ENCODE measurements around the gene FRS3. TPM values are rescaled to one million over a fixed set of nuclear protein-coding genes. Genes with fewer than 3 reads are reported as not detected.

FRS3 gene
- total RNA-seq, 1 donor from 2014 or later, result 7.6 TPM

DNA sequence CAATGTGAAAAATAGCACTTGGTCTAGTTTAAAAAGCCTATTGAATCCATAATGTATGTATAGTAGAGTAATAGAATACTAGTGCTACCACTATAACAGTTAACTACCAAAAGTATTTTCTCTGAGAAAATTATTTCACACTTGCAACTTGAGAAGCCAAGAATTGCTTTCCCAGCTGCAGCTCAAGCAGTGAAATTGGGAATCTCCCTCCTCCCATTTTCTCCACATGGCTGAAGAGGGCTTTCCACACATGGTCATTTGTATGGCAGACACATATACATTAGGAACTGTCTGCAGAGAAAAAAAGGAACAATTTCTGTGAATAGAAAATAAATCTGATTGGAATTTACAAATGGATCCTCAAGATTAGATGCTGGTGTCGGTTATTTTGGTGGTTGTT is 42.3 kb upstream of the FRS3 start:
- Mint-ChIP-seq H3K4me1 (ENCODE audit: low read depth) (no peaks in the 10 kb centered on the region), H3K36me3 (ENCODE audit: insufficient read depth) (no peaks in the 10 kb centered on the region), H3K9me3 (ENCODE audit: low read depth) (no peaks in the 10 kb centered on the region), H3K4me3 (ENCODE audit: low read depth) (no peak overlapping the region), H3K27me3 (no peaks in the 10 kb centered on the region), H3K27ac (no peak overlapping the region)
- no peak for DNase-seq (ENCODE audit: low spot score, unreplicated experiment)
- no peak for TF ChIP-seq CTCF (IDR thresholded peaks at IDR 0.05; ENCODE audit: unreplicated experiment)

DNA sequence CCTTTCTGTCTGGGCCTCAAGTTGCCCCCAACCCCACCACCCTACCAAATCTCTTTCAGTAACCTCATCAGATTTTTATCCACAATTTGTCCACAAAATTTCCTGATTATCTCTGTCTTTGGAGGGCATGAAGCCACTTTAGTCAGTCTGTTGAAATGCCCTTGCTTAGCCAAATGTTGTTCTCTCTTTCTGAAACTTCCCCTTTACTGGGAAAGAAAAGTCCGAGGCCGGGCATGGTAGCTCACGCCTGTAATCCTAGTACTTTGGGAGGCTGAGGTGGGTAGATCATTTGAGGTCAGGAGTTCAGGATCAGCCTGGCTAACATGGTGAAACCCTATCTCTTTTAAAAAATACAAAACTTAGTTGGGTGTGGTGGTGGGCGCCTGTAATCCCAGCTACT is 41.6 kb upstream of the FRS3 start:
- H3K4me1 Mint-ChIP-seq (ENCODE audit: low read depth), result no peaks in the 10 kb centered on the region
- no peak overlapping the region for H3K27ac Mint-ChIP-seq
- H3K4me3 Mint-ChIP-seq (ENCODE audit: low read depth), result no peak overlapping the region
- no peaks in the 10 kb centered on the region for H3K9me3 Mint-ChIP-seq (ENCODE audit: low read depth)
- no peak for DNase-seq (ENCODE audit: low spot score, unreplicated experiment)
- no peaks in the 10 kb centered on the region for H3K36me3 Mint-ChIP-seq (ENCODE audit: insufficient read depth)
- no peaks in the 10 kb centered on the region for H3K27me3 Mint-ChIP-seq
- no peak for TF ChIP-seq CTCF (IDR thresholded peaks at IDR 0.05; ENCODE audit: unreplicated experiment)

DNA sequence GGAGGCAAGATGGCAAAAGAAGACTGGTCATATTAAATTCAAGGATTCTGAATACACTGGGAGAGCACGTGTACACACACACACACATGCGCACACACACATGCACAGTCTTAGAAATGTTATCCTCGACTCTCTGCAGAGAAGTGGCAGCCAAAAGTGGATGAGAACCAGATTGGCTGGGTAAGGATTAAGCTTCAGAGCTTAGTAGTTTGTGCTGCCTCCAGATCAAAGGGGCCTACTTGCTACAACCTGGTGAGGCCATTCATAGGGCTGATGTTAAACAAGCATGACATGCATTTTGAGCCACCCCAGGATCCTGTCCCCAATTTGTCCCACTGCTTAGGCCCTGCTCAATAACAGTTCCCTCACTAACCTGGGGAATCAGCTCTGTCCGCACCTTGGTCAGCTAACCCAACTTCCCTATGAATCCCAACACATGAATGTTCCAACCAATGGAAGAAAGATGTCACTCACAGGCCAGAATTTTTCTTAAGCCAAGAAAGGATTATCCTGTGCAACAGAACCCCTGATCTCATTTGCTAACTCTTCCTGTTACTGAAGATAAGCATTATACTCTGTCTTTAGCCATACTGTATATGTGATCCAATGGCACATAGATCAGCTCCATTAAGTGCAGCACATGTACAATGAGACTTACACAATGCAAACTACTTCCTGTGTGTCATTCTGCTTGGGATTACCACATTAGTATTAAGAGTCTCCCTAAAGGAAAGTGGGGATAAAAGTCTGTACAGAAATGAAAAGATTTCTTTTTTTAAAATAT is 38.8 kb upstream of the FRS3 start:
- Mint-ChIP-seq H3K9me3 (ENCODE audit: low read depth) (no peaks in the 10 kb centered on the region), H3K36me3 (ENCODE audit: insufficient read depth) (peaks cover 3% of the 10 kb centered on the region), H3K4me1 (ENCODE audit: low read depth) (no peaks in the 10 kb centered on the region), H3K27me3 (no peaks in the 10 kb centered on the region), H3K4me3 (ENCODE audit: low read depth) (no peak overlapping the region), H3K27ac (peak overlapping the region; percentile 85)
- TF ChIP-seq CTCF (IDR thresholded peaks at IDR 0.05; ENCODE audit: unreplicated experiment), result no peak
- no peak for DNase-seq (ENCODE audit: low spot score, unreplicated experiment)

GRCh38 chr6:41815587-41815986 is 35.9 kb upstream of the FRS3 start:
- TF ChIP-seq CTCF (IDR thresholded peaks at IDR 0.05; ENCODE audit: unreplicated experiment), result no peak
- Mint-ChIP-seq H3K36me3 (ENCODE audit: insufficient read depth) (peaks cover 3% of the 10 kb centered on the region), H3K27ac (no peak overlapping the region), H3K9me3 (ENCODE audit: low read depth) (no peaks in the 10 kb centered on the region), H3K4me3 (ENCODE audit: low read depth) (no peak overlapping the region), H3K27me3 (no peaks in the 10 kb centered on the region), H3K4me1 (ENCODE audit: low read depth) (no peaks in the 10 kb centered on the region)
- no peak for DNase-seq (ENCODE audit: low spot score, unreplicated experiment)

DNA sequence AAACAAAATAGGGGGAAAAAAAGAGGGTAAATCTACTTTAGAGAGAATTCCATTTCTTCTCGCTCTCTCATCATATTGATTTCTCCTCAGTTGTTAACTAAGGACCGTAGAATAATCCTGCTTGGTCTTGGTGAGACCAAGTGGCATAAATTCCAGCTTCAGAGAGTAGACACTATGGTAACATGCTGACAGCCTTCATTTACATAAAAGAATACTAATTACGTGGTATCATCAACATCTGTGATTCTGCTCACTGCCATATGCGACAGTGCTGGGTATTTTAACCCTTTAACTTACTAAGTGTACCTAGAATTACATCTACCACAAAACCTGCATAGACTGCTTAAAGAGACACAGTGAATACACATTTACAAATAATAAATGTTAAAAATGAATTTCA is 34.9 kb upstream of the FRS3 start:
- no peak for DNase-seq (ENCODE audit: low spot score, unreplicated experiment)
- H3K27me3 Mint-ChIP-seq, result no peaks in the 10 kb centered on the region
- H3K36me3 Mint-ChIP-seq (ENCODE audit: insufficient read depth), result peaks cover 3% of the 10 kb centered on the region
- no peaks in the 10 kb centered on the region for H3K9me3 Mint-ChIP-seq (ENCODE audit: low read depth)
- H3K4me1 Mint-ChIP-seq (ENCODE audit: low read depth), result no peaks in the 10 kb centered on the region
- no peak overlapping the region for H3K27ac Mint-ChIP-seq
- H3K4me3 Mint-ChIP-seq (ENCODE audit: low read depth), result no peak overlapping the region
- no peak for TF ChIP-seq CTCF (IDR thresholded peaks at IDR 0.05; ENCODE audit: unreplicated experiment)
